Activated CD4-positive, alpha-beta T cell treated with anti-CD3 and anti-CD28 coated beads, Interleukin-2, Interleukin-4, amounts not matched to agents 100 ng/mL and 50 ng/mL, durations not matched to agents 16 hours and 8 hours (primary cell): ENCODE data around the gene GLI1.
"Not testable (repeated sequence)": the region's sequence is repeated elsewhere in the genome, so short reads cannot be mapped to it uniquely, and the experiment has no call there.

Experiments
- DNase-seq: peaks from one replicate; pipeline ENCODE4 v3.0.0-alpha.2; 2020; ENCODE audit warnings: low spot score

Gene GLI1

GRCh38 chr12:57498132-57498502 lies 38.5 kb downstream of the GLI1 start:
- no peak for DNase-seq

GRCh38 chr12:57498571-57498970 lies 39.0 kb downstream of the GLI1 start:
- no peak for DNase-seq

GRCh38 chr12:57500213-57500612 lies 40.6 kb downstream of the GLI1 start:
- DNase-seq = no peak

GRCh38 chr12:57502311-57502969 lies 42.9 kb downstream of the GLI1 start:
- not testable (repeated sequence) for DNase-seq

DNA sequence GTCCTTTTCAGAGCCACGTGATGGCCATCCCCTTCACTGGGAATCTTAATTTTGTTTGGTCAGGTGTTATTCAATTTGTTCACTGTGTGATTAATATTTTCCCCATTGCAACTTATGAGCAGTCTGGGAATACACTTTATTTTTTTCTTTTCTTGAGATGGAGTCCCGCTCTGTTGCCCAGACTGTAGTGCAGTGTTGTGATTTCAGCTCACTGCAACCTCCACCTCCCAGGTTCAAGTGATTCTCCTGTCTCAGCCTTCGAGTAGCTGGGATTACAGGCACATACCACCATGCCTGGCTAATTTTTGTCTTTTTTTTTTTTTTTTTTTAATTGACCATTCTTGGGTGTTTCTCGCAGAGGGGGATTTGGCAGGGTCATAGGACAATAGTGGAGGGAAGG lies 47.0 kb downstream of the GLI1 start:
- not testable (repeated sequence) for DNase-seq

- DNase-seq = not testable (repeated sequence)
Observed at GRCh38 chr12:57507796-57508195, 48.2 kb downstream of the GLI1 start.

DNA sequence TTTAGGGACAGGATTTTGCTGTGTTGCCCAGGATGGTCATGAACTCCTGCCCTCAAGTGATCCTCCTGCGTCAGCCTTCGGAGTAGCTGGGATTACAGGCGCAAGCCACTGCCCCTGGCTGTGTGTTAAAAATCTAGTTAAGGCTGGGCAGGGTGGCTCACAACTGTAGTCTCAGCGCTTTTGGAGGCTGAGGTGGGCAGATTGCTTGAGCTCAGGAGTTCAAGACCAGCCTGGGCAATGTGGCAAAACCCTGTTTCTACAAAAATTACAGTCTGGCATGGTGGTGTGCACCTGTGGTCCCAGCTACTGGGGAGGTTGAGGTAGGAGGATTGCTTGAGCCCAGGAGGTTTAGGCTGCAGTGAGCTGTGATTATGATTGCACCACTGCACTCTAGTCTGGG lies 51.6 kb downstream of the GLI1 start:
- DNase-seq = no peak

DNA sequence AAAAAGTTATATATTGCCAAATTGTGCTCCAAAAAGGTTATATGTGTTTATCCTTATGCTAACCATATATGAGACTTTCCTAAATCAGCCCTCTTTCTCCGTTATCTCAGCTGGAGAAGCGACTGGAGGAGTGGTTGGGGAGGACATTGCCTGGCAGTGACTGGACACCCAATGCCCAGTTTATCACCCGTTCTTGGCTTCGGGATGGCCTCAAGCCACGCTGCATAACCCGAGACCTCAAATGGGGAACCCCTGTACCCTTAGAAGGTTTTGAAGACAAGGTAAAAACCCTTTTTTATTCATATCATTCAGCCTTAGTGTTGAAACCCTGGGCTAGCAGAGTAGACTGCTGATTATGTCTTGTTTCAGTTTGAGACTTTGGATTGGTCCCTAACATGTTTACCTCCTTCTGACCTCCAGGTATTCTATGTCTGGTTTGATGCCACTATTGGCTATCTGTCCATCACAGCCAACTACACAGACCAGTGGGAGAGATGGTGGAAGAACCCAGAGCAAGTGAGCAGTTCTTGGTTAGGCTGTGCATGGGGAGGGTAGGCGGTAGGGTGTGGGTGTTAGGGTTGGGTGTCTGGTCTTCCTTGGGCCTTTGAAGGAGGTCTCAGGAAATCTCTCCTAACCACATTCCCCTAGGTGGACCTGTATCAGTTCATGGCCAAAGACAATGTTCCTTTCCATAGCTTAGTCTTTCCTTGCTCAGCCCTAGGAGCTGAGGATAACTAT lies 52.2 kb downstream of the GLI1 start:
- DNase-seq = no peak

DNA sequence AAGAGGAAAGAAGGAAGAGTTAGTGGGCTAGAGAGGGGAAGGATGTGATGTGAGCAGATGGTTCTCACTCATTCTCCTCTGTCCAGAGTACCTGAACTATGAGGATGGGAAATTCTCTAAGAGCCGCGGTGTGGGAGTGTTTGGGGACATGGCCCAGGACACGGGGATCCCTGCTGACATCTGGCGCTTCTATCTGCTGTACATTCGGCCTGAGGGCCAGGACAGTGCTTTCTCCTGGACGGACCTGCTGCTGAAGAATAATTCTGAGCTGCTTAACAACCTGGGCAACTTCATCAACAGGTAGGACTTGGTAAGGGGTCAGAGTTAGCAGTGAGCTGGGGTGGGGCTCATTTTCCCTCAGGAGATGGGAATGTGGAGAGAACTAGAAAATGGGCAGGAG lies 53.1 kb downstream of the GLI1 start:
- no peak for DNase-seq

DNA sequence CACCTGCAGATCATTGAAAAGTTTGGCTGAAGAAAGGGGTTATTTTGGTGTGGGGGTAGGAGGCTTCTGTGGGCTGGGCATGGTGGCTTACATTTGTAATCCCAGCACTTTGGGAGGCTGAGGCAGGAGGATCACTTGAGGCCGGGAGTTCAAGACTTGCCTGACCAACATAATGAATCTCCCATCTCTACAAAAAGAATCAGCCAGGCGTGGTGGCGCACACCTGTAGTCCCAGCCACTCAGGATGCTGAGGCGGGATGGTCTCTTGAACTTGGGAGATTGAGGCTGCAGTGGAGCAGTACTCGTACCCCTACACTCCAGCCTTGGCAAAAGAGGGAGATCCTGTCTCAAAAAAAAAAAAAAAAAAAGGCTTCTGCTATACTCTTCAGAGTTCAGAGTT lies 53.7 kb downstream of the GLI1 start:
- DNase-seq = no peak

- not testable (repeated sequence) for DNase-seq
Observed at GRCh38 chr12:57513677-57514076, 54.1 kb downstream of the GLI1 start.

- not testable (repeated sequence) for DNase-seq
Observed at GRCh38 chr12:57514246-57514645, 54.7 kb downstream of the GLI1 start.

- no peak for DNase-seq
Observed at GRCh38 chr12:57514720-57515407, 55.3 kb downstream of the GLI1 start.

DNA sequence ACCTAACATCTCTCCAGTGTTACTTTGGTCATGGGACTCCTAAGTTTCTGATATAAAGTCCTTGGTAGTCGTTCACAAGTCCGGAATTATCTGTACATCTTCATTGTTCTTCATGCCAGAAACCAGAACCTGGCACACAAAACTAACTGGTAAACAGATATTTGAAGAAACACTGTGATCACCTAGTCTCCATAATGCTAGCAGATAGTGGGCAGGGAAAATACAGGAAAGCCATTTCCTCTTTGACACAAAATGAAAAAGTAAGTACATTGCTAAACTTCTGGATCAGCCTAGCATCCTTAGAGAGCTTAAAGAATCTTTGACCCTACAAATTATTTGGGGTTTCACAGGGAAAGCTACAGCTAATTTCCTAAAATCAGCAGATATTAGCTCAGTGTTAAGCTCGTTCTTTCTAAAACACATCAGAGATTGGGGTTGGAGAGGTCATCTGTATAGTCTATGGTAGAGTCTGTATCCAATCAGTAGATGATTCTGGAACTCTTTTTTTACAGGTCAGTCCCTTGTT lies 55.9 kb downstream of the GLI1 start:
- no peak for DNase-seq

GRCh38 chr12:57515934-57516541 lies 56.5 kb downstream of the GLI1 start:
- no peak for DNase-seq

DNA sequence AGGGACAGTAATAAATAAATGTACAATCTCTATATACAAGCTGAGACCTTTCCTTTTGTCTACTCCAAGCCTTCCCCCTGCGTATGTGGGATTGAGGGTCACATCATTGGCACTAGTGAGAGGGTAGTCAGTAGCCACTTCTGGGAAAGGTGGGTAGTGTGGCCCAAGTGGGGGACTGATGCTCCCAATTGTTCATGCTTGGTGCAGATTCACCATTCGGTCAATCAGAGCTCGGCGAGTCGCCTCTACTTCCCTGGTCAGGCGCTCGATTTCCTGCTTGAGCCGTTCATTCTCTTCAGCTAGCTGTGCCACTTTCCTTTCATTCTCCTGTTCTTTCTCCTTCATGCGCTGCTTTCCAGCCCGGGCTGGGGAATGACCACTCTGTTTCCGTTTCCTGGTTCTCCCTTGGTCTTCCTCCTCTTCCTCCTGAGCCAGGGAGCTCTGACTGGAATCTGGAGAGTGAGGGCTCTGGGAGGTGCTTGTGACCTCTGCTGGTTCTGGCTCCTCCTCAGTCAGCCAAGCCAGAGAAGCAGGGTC lies 57.1 kb downstream of the GLI1 start:
- DNase-seq = no peak

DNA sequence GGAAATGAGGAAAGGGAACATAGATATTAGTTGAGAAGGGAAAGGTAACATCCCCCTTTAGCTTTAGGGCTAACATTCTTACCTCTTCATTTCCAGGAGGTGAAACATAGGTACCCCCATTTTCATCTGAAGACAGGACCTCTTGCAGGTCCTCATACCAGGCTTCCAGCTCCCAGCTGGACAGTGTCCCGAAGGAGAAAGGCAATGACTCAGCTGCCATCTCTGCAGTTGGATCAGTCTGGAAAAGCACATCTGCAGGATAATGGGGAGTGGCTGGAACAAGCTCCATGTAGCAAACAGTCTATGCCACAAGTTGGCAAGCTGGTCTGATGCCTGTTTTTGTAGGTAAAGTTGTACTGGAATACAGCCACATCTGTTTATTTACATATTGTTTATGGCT lies 57.6 kb downstream of the GLI1 start:
- no peak for DNase-seq

- DNase-seq = not testable (repeated sequence)
Observed at GRCh38 chr12:57517718-57518117, 58.1 kb downstream of the GLI1 start.

DNA sequence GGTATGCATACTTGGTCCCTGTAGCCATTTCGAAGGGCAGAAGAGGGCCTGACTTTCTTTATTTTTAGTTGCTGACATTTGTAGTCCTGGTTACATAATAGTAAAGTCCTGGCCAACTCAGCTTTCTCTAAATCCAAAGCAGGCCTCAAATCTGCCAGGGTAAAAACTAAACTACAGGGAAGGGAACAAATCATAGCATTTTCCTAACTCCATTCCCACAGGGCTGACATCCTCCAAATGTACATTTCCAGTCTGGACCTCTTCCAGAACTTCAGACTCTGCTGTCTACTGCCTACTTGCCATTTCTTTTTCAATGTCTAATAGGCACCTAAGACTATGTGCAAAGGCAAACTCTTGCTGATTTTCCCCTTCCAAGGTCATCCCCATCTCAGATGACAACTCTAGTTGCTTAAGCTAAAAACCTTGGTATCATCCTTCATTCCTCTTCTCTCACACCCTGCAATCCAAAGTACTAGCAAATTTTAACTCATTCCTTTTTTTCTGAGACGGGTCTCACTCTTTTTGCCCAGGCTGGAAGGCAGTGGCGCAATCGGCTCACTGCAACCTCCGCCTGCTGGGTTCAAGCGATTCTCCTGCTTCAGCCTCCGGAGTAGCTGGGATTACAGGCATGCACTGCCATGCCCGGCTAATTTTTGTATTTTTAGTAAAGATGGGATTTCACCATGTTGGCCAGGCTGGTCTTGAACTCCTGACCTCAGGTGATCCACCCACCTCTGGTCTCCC lies 58.8 kb downstream of the GLI1 start:
- DNase-seq = no peak

GRCh38 chr12:57518920-57519795 lies 59.6 kb downstream of the GLI1 start:
- peak; percentile 18 for DNase-seq

- peak; percentile 35 for DNase-seq
Observed at GRCh38 chr12:57519796-57520052, 60.1 kb downstream of the GLI1 start.
